GM12878 (cell line): Measurements from ENCODE around the gene BSX. TPM values are rescaled to one million over a fixed set of nuclear protein-coding genes. Genes with fewer than 3 reads are reported as not detected.

Experiments used
- ATAC-seq: fragments of 200-7000 bp; cut with Tn5 transposase; 3 replicates; pipeline ENCODE4 v1.9.1; 2020; ENCODE audit warnings: mild to moderate bottlenecking, moderate library complexity
- BruUV-seq: library from RNA; stranded (reverse); fragments of 400-500 nt; replicated peaks from 2 replicates; lab custom pipeline; 2021; lab: Mats Ljungman, UMichigan
- CTCF ChIA-PET: fragments of 300-600 bp; sonication (Branson Sonifier 250); formaldehyde crosslinking; extraction: SDS; loops from one replicate; lab custom pipeline; 2021; ENCODE audit warnings: inconsistent platforms; lab: Yijun Ruan, JAX
- POLR2A ChIA-PET: fragments of 350-600 bp; formaldehyde crosslinking; extraction: SDS; loops from one replicate; lab custom pipeline; 2021; ENCODE audit warnings: inconsistent platforms; lab: Charles Lee
- RAD21 ChIA-PET: fragments of 300-600 bp; sonication (Branson Sonifier 250); formaldehyde crosslinking; loops from one replicate; lab custom pipeline; 2023; ENCODE audit warnings: antibody characterized with exemption; ENCODE audit not compliant: unreplicated experiment; lab: Charles Lee
- SMC1A ChIA-PET: fragments of 300-600 bp; sonication (Branson Sonifier 250); formaldehyde crosslinking; loops from one replicate; lab custom pipeline; 2023; ENCODE audit not compliant: unreplicated experiment, uncharacterized antibody; lab: Charles Lee
- DNase-seq: peaks from one replicate; pipeline ENCODE4 v3.0.0-alpha.2; 2011; ENCODE audit warnings: low read depth, low spot score
- FAIRE-seq: peaks from 3 replicates; lab custom pipeline; 2011; peaks lifted over from hg19 to GRCh38; lab: Jason Lieb, UNC
- H2AFZ ChIP-seq: 2 replicates; pipeline ENCODE4 v1.6.0; 2011; ENCODE audit warnings: low read depth, low read length, control low read depth; ENCODE audit not compliant: control insufficient read depth
- H3K27ac ChIP-seq: 2 replicates; pipeline ENCODE4 v1.5.1; 2011; ENCODE audit warnings: control low read depth; ENCODE audit not compliant: control insufficient read depth, insufficient read depth
- H3K27me3 ChIP-seq, 2 experiments: replicated peaks in 1 of 2; 2 replicates each; pipeline versions ENCODE4 v1.6.0 to v1.6.1; 2011; ENCODE audit warnings: low read length in 1 of 2; ENCODE audit not compliant: control insufficient read depth in 2 of 2, insufficient read depth in 2 of 2
- H3K36me3 ChIP-seq, 2 experiments: 2 replicates each; pipeline ENCODE4 v1.5.1; 2011; ENCODE audit warnings: low read length in 1 of 2; ENCODE audit not compliant: control insufficient read depth in 2 of 2, insufficient read depth in 2 of 2
- H3K4me1 ChIP-seq: 2 replicates; pipeline ENCODE4 v1.6.1; 2011; ENCODE audit warnings: mild to moderate bottlenecking, low read length, moderate library complexity, mixed read lengths; ENCODE audit not compliant: control insufficient read depth, insufficient read depth
- H3K4me2 ChIP-seq: 2 replicates; pipeline ENCODE4 v1.6.0; 2011; ENCODE audit warnings: control low read depth; ENCODE audit not compliant: control insufficient read depth, insufficient read depth
- H3K4me3 ChIP-seq: fragments of 200-600 bp; sonication (generic); 2 replicates; pipeline ENCODE4 v1.5.1; 2016
- H3K79me2 ChIP-seq: 2 replicates; pipeline ENCODE4 v1.6.0; 2011; ENCODE audit warnings: low read length; ENCODE audit not compliant: control insufficient read depth, insufficient read depth
- H3K9ac ChIP-seq: 2 replicates; pipeline ENCODE4 v1.8.0; 2011; ENCODE audit warnings: low read length, control low read depth, mixed read lengths; ENCODE audit not compliant: control insufficient read depth, insufficient read depth
- H3K9me3 ChIP-seq: replicated peaks from 3 replicates; pipeline ENCODE4 v1.5.1; 2011; ENCODE audit warnings: mild to moderate bottlenecking, low read length; ENCODE audit not compliant: control insufficient read depth, insufficient read depth
- H4K20me1 ChIP-seq: 2 replicates; pipeline ENCODE4 v1.6.0; 2011; ENCODE audit not compliant: control insufficient read depth, insufficient read depth
- EZH2 ChIP-seq: IDR thresholded peaks from 2 replicates; pipeline ENCODE4 v1.6.1; 2012; ENCODE audit warnings: low read depth, mild to moderate bottlenecking, control low read depth, inconsistent platforms, low read length, borderline replicate concordance; ENCODE audit not compliant: control insufficient read depth
- ZNF217 ChIP-seq: fragments of 450-650 bp; IDR thresholded peaks from 2 replicates; pipeline ENCODE4 v1.6.1; 2017; ENCODE audit warnings: antibody characterized with exemption, mild to moderate bottlenecking
- WGBS: methylation state at CpG from one replicate; pipeline ENCODE4 v1.1.6; 2016; ENCODE audit warnings: low lambda C conversion rate; ENCODE audit not compliant: insufficient replicate concordance, insufficient coverage; ENCODE audit errors: missing lambda C conversion rate; 5-methylcytosine and 5-hydroxymethylcytosine counted together
- in situ Hi-C: fragments of 300-500 bp; cut with MboI; formaldehyde crosslinking; loops from 9 replicates; pipeline ENCODE4 v1.14.3; 2018; ENCODE audit warnings: mixed read lengths
- intact Hi-C: fragments of 100-400 bp; cut with micrococcal nuclease; formaldehyde crosslinking; loops from one replicate; pipeline ENCODE4 v1.14.2; 2022; ENCODE audit not compliant: unreplicated experiment
- polyA plus RNA-seq, 11 experiments: library from polyadenylated mRNA; depleted of rRNA in 4 of 11; unstranded in 6 of 11; stranded (reverse) in 5 of 11; fragments of >200 nt; fragmentation: Nextera tagmentation in 4 of 11; fragmentation: Illumina TruSeq in 1 of 11; extraction: Ambion mirVana in 4 of 11; extraction: Trizol in 1 of 11; gene quantifications; 1 replicate in 1 of 11; 2 replicates in 10 of 11; pipeline versions ENCODE4 v1.2.1 to v1.2.3, GENCODE V29; 2011 to 2016; ENCODE audit warnings: inconsistent platforms in 2 of 11, missing spikeins in 2 of 11, low read depth in 1 of 11
- total RNA-seq, 4 experiments: library from RNA; depleted of rRNA in 3 of 4; stranded (reverse); fragments of >200 nt in 3 of 4; fragmentation: Illumina TruSeq in 1 of 4; extraction: Trizol in 1 of 4; gene quantifications; 2 replicates each; pipeline versions ENCODE4 v1.2.1 to v1.2.3, GENCODE V29; 2013 to 2021
- TF ChIP-seq, protein P1 (sequence below): fragments of 450-650 bp; IDR thresholded peaks from 2 replicates; pipeline ENCODE4 v1.6.1; 2016; ENCODE audit warnings: mild to moderate bottlenecking

Gene BSX
- total and polyA plus RNA-seq, 10 of the 15 experiments (the other 5 are each of a cell fraction or from before 2014, with no cell fraction given) = not detected

DNA sequence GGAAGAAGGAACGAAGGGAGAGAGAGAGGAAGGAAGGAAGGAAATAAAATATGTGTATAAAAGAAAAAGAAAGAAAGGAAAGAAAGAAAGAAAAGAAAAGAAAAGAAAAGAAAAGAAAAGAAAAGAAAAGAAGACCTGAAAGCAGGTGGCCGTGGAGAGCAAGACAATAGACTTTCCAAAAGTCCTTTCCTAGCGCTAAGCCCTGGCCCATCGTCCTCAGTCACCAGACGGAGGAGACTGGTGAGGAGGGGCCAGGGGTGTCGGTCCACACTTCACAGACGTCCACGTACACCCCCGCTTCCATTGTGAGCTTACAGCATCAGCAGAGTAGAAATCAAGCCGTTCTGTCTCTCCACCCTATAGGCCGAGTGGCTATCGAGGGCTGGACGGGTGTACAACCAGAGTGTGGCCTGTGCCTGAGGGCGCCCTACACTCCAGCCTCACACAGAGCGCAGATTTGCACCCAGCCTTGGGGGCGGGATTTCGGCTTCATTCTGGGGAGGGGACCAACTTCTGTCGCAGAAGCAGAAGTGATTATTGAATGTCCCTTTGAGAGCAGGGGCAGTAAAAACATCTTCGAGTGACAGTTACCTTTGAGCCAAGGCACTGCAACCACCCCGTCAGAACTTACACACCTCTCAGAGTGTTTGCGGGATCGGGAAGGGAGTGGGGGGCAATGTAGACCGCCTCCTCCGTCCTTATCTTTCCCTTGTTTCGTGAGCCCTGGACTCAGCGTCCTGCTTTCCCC lies 2.0 kb upstream of the BSX start:
- Histone ChIP-seq H3K4me3 (peak overlapping the region; percentile 60; the same call in 1 of the 2 replicates), H4K20me1 (no peaks in the 10 kb centered on the region), H3K27me3 (peaks cover 15 to 38% of the 10 kb centered on the region in 2 experiments), H3K4me2 (peak overlapping the region; percentile 7; the same call in 1 of the 2 replicates), H3K36me3 (no peaks in the 10 kb centered on the region), H3K9me3 (no peaks in the 10 kb centered on the region; the same call in 1 of the 3 replicates), H3K4me1 (no peaks in the 10 kb centered on the region), H2AFZ (no peak overlapping the region), H3K79me2 (no peaks in the 10 kb centered on the region), H3K9ac (no peak overlapping the region), H3K27ac (no peak overlapping the region)
- RAD21 ChIA-PET = no interaction called here
- in situ Hi-C loops (no loop called here), intact Hi-C loops (no loop called here)
- FAIRE-seq = no peak
- peak; percentile 56 for ATAC-seq
- TF ChIP-seq, protein P1, sequence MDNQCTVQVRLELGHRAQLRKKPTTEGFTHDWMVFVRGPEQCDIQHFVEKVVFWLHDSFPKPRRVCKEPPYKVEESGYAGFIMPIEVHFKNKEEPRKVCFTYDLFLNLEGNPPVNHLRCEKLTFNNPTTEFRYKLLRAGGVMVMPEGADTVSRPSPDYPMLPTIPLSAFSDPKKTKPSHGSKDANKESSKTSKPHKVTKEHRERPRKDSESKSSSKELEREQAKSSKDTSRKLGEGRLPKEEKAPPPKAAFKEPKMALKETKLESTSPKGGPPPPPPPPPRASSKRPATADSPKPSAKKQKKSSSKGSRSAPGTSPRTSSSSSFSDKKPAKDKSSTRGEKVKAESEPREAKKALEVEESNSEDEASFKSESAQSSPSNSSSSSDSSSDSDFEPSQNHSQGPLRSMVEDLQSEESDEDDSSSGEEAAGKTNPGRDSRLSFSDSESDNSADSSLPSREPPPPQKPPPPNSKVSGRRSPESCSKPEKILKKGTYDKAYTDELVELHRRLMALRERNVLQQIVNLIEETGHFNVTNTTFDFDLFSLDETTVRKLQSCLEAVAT = no peak
- TF ChIP-seq EZH2 = 0 out of 2 replicates have a peak, but pooled peaks have one; percentile 33
- no peak for TF ChIP-seq ZNF217
- DNase-seq = no peak
- SMC1A ChIA-PET = no interaction called here
- CTCF ChIA-PET = interaction anchor here (1.4 kb wide), 1 partner anchor 38 kb away, joined by 3 read pairs; no protein-coding TSS in a partner anchor
- BruUV-seq = no TSS peak
- POLR2A ChIA-PET = no interaction called here
- WGBS = 38% methylated on average over 26 of the region's 26 CpGs
